VCaP (cell line): ENCODE results near the gene RUSC1.
"Not testable (repeated sequence)": the region's sequence is repeated elsewhere in the genome, so short reads cannot be mapped to it uniquely, and the experiment has no call there.

Experiments
- H3K27ac ChIP-seq: fragments of 450-650 bp; 2 replicates; pipeline ENCODE4 v1.5.1; 2017
- CTCF ChIP-seq: fragments of 450-650 bp; conservative IDR thresholded peaks from 2 replicates; pipeline ENCODE4 v1.5.1; 2017; ENCODE audit warnings: mild to moderate bottlenecking, moderate library complexity

The RUSC1 gene

GRCh38 chr1:155325603-155325893 is 4.9 kb downstream of the RUSC1 start:
- TF ChIP-seq CTCF = no peak
- H3K27ac ChIP-seq = peak overlapping the region; percentile 86

DNA sequence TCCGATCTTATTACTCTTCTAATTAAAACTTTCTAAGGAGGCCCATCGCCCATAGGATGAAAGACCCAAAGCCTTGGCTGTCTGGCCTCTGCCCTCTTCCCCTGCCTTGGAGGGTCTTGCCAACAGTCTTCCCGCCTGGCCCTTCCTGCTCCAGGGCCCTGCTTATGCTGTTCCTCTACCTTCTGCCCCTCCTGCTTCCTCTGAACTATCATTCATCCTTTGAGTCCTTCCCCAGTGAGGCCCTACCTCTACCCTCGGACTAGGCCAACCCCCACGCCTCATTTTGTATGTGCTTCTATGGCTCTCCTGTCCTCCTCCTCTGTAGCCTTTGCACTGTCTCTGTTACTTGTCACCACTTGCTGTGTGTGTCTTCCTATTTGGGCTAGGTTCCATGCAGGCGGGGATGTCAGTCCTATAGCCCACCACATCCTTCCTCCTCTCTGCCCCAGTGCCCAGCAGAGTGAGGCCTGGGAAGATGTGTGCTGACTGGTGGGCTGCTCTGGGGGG is 5.4 kb downstream of the RUSC1 start:
- peak overlapping the region; percentile 86 for H3K27ac ChIP-seq
- TF ChIP-seq CTCF = no peak

DNA sequence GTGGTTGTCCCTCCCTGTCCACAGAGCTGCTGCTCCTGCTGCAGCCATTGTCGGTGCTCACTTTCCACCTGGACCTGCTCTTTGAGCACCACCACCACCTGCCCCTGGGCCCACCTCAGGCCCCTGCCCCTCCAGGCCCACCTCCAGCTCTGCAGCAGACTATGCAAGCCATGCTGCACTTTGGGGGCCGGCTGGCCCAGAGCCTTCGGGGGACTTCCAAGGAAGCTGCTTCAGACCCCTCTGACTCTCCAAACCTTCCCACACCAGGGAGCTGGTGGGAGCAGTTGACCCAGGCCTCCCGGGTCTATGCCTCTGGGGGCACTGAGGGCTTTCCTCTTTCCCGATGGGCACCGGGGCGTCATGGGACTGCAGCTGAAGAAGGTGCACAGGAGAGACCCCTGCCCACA is 5.9 kb downstream of the RUSC1 start:
- H3K27ac ChIP-seq = no peak overlapping the region
- no peak for TF ChIP-seq CTCF

GRCh38 chr1:155327981-155328380 is 7.3 kb downstream of the RUSC1 start:
- TF ChIP-seq CTCF = no peak
- no peak overlapping the region for H3K27ac ChIP-seq

DNA sequence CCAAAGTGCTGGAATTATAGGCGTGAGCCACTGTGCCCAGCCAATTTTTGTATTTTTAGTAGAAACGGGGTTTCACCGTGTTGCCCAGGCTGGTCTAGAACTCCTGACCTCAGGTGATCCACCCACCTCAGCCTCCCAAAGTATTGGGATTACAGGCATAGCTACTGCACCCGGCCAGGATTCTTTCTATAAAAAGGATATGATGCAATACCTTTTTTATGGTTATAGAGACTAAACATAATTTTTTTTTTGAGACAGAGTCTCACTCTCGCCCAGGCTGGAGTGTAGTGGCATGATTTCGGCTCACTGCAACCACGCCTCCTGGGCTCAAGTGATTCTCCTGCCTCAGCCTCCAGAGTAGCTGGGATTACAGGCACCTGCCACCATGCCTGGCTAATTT is 8.2 kb downstream of the RUSC1 start:
- H3K27ac ChIP-seq = not testable (repeated sequence)

- no peak for TF ChIP-seq CTCF
- no peak overlapping the region for H3K27ac ChIP-seq
These were observed 9.4 kb downstream of the RUSC1 start for GRCh38 chr1:155329980-155330598.

DNA sequence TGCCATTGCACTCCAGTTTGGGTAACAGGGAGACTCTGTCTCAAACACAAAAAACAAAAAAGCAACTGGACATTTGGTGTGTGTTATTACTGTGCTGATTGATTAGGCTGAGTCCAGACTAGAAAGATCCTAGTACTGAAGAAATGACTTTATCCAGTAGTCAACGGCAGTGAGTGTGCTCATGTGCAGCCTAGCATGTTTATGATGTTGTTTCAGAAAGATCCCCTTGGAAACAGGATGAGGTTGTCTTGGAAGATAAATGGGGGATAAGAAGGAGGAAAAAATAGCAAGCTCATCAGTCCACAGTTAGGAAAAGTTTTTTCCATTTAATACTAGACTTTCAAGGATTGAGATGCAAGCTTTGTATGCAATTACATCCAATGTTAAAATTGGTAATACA is 14.3 kb downstream of the RUSC1 start:
- TF ChIP-seq CTCF = no peak
- H3K27ac ChIP-seq = no peak overlapping the region

- TF ChIP-seq CTCF = no peak
- H3K27ac ChIP-seq = no peak overlapping the region
These were observed 18.9 kb downstream of the RUSC1 start for GRCh38 chr1:155339515-155340097.
